KOPT-K1 (cell line): ENCODE results near the gene PRKAG2.

Source experiments
- H3K27ac ChIP-seq: fragments of 200-600 bp; sonication (generic); 2 replicates; pipeline ENCODE4 v1.5.1; 2016; ENCODE audit warnings: antibody characterized with exemption, mild to moderate bottlenecking, low read depth, low read length; ENCODE audit not compliant: poor library complexity, severe bottlenecking
- H3K36me3 ChIP-seq: fragments of 200-600 bp; sonication (generic); 2 replicates; pipeline ENCODE4 v1.5.1; 2017; ENCODE audit warnings: antibody characterized with exemption, mild to moderate bottlenecking, low read length, moderate library complexity; ENCODE audit not compliant: insufficient read depth
- H3K9me3 ChIP-seq: fragments of 200-600 bp; sonication (generic); 2 replicates; pipeline ENCODE4 v1.5.1; 2017; ENCODE audit warnings: antibody characterized with exemption, low read length, mild to moderate bottlenecking; ENCODE audit not compliant: insufficient read depth, poor library complexity, severe bottlenecking

Gene PRKAG2

DNA sequence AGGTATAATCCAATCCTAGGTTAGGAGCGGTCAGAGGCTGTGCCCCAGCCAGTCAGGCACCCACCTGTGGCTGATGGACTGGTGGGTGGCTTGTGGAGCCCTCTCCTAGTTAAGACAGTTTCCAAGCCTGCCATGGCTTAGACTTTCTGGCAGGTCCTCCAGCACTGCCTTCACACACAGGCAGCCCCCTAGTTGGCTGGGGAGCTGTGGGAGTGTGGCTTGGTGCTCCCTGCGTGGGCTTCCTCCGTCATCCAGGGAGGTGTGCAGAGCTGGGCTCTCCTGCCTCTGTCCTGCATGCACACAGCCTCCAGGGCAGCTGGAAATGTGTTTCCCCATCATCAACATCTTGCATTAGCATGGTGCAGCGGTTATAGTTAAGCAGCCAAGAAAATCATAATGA is 273.0 kb downstream of the PRKAG2 start:
- Histone ChIP-seq H3K27ac (no peak overlapping the region), H3K9me3 (no peaks in the 10 kb centered on the region), H3K36me3 (no peaks in the 10 kb centered on the region)

DNA sequence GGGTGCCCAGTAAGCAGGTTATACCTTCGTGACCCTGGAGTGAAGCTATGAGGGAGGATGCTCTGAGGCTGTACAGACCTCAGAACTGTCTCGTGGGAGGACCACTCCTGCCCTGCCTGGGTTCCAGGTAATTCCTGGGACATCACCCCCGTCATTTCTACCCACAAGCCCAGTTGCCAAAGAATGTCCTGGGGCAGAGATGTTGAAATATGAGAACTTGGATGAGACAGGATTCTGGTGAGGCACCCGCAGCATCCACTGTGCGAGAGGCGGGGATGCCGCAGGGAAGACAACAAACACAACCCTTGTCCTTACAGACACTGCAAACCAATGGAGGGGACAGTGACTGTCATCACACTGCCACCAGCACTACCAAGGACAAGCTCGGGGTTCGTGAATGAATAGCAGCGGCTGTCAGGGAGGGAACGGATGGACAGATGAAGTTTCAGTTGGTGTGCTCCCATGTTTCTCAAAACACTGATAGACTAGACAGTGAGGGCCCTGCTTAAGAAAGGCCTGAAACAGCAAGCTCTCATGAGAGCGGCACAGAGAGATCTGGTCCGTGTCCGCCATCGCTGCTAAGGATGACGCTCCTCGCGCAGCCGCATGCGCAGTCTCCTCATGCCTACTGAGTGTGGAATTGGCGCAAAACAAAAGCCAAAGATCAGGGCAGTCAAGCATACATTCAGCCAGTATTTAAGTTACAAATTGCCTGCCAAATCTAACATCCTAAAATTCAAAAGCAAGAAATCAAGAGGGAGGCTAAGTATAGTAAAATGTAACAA is 275.2 kb downstream of the PRKAG2 start:
- no peak overlapping the region for H3K27ac ChIP-seq
- H3K36me3 ChIP-seq, result no peaks in the 10 kb centered on the region
- peaks cover 3% of the 10 kb centered on the region for H3K9me3 ChIP-seq

DNA sequence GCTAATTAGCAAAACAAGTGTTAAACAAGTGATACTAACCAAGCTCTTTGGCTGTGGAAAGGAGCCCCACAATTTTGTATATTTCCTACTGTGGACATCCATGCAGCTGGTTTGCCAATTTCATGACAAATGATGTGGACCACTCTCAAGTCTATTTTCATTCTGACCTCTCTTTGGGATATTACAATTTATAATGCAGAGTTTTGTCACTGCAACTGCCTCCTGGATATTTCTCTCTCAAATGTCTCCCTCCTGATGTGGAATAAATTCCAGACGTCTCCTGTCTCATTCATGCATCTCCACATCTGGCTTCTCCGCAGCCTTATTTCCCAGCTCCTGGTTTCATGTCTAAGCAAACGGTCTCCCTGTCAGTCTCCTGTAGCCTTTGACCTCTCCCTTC is 276.6 kb downstream of the PRKAG2 start:
- Histone ChIP-seq H3K9me3 (peaks cover 3% of the 10 kb centered on the region), H3K36me3 (no peaks in the 10 kb centered on the region), H3K27ac (no peak overlapping the region)

DNA sequence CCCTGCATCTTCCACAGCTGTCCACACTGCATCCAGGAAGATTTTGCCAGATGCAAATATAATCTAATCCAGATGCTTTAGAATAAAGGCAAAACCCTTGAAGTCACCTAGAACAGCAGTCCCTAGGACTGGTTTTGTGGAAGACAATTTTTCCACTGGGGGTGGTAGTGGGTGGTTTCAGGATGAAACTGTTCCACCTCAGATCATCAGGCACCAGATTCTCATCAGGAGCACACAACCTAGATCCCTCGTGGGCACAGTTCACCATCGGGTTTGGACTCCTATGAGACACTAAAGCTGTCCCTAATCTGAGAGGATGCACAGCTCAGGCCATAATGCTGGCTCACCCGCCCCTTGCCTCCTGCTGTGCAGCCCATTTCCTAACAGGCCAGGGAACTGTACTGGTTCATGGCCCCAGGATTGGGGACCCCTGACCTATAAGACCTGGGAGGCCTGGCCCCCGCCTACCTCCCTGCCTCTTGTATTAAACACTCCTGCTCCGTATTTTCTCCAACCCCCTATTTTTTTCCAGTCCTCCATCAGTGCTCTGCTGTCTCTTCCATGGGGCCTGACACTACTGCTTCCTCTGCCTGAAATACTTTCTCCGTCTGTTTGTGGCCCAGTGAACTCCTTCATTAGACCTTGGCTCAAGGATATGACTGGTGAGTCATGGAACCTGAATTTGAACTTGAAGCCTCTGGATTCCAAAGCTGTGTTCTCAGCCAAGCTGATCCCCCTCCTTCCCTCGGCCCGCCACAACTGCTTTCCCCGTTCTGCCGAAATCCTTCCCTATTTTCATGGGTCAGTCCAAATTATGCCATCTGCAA is 277.3 kb downstream of the PRKAG2 start:
- H3K27ac ChIP-seq, result no peak overlapping the region
- no peaks in the 10 kb centered on the region for H3K36me3 ChIP-seq
- peaks cover 3% of the 10 kb centered on the region for H3K9me3 ChIP-seq

DNA sequence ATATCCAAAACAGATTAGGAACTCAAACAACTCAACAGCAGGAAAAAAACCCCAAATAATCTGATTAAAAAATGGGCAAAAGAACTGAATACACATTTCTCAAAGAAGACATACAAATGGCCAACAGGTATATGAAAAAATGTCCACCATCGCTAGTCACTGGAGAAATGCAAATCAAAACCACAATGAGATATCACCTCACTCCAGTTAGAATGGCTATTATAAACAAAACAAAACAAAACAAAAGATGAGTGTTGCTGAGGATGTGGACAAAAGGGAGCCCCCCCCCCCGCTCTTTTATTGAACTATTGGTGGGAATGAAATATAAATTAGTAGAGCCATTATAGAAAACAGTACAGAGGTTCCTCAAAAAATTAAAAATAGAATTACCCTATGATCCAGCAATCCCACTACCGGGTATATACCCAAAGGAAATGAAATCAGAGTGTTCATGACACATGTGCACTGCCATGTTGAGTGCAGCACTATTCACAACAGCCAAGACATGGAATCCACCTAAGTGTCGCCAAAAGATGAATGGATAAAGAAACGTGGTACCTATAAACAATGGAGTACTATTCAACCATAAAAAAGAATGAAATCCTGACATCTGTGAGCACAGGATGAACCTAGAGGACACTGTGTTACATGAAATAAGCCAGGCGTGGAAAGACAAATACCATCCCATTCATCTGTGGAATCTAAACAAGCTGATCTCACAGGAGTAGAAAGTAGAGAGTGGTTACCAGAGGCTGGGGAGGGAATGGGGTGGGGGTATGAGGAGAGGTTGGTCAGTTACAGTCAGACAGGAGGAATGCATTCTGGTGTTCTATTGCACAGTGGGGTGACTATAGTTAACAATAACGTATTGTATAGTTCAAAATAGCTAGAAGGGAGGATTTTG is 279.1 kb downstream of the PRKAG2 start:
- Histone ChIP-seq H3K9me3 (peaks cover 3% of the 10 kb centered on the region), H3K27ac (no peak overlapping the region), H3K36me3 (no peaks in the 10 kb centered on the region)

DNA sequence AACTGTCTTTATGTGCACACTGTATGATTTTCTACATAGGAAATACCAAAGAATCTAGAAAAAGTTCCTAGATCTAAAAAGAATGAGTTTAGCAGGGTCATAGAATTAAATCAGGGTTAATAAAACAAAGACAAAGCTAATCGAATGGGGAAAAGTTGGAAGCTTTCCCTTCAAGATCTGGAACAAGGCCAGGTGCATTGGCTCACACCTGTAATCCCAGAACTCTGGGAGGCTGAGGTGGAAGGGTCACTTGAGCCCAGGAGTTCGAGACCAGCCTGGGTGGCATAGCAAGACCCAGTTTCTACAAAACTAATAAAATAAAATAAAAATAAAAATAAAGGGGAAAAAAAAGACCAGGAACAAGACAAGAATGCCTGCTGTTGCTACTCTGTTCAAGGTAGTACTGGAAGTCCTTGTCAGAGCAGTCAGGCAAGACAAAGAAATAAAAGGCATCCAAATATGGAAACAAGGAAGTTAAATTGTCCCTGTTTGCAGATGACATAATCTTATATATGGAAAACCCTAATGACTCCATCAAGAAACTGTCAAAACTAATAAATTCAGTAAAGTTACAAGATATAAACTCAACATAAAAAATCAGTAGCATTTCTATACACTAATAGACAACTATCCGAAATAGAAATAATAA is 281.1 kb downstream of the PRKAG2 start:
- Histone ChIP-seq H3K27ac (no peak overlapping the region), H3K9me3 (peaks cover 3% of the 10 kb centered on the region), H3K36me3 (no peaks in the 10 kb centered on the region)

DNA sequence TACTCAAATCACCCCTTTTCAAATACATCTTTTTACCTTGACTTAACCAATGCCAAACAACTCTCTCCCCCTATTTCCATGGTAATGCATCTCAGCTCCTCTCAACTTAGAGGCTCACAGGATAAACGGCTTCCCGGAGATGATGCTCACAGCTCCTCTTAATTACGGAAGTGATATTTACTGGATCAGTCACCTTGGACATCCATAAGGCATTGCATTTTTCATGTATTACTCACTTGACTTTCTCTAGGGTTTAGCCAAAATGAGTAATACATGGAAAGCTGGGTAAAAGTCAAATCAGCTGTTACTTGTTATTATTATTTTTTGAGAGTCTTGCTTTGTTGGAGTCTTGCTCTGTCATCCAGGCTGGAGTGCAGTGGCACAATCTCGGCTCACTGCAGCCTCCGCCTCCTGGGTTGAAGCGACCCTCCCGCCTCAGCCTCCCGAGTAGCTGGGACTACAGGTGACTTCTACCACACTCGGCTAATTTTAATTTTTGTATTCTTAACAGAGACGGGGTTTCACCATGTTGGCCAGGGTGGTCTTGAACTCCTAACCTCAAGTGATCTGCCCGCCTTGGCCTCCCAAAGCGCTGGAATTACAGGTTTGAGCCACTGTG is 283.9 kb downstream of the PRKAG2 start:
- Histone ChIP-seq H3K27ac (no peak overlapping the region), H3K36me3 (no peaks in the 10 kb centered on the region), H3K9me3 (peaks cover 3% of the 10 kb centered on the region)

DNA sequence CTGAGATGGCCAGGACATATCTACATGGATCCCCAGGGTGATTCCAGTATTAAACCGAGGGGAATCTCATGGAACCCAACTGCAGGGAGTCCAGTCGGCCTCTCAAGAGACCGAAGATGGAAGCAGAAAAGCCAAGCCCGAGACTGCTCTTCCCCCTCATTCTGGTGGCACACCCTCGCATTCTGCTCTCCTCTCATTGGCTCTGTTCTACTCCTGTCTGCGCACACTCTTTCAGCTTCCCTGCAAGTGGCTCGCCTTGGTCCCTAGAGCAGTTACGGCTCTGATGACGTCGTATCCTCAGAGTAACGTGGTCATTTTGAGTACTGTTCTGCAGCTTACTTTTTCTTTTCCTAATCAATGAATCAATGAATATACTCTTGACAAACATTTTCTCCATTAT is 284.6 kb downstream of the PRKAG2 start:
- Histone ChIP-seq H3K27ac (no peak overlapping the region), H3K9me3 (peaks cover 2% of the 10 kb centered on the region), H3K36me3 (no peaks in the 10 kb centered on the region)

DNA sequence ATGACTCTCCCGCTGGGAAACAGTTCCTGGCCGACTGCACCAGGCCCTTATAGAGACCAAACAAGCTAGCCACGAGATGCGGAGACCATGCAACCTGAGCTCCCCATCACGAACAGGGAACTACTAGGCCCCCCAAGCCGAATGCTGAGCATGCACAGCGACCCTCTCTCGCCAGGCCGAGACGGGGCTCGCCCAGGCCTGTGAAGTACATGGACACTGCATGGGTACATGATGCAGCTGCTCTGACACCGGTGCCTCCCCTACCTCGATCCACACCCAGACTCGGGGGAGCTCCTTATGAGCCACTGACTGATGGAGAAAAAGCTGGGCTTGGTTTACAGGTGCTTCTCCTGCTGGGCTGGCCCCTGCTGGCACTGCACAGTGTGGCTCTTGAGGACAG is 285.0 kb downstream of the PRKAG2 start:
- Histone ChIP-seq H3K9me3 (no peaks in the 10 kb centered on the region), H3K36me3 (no peaks in the 10 kb centered on the region), H3K27ac (no peak overlapping the region)

DNA sequence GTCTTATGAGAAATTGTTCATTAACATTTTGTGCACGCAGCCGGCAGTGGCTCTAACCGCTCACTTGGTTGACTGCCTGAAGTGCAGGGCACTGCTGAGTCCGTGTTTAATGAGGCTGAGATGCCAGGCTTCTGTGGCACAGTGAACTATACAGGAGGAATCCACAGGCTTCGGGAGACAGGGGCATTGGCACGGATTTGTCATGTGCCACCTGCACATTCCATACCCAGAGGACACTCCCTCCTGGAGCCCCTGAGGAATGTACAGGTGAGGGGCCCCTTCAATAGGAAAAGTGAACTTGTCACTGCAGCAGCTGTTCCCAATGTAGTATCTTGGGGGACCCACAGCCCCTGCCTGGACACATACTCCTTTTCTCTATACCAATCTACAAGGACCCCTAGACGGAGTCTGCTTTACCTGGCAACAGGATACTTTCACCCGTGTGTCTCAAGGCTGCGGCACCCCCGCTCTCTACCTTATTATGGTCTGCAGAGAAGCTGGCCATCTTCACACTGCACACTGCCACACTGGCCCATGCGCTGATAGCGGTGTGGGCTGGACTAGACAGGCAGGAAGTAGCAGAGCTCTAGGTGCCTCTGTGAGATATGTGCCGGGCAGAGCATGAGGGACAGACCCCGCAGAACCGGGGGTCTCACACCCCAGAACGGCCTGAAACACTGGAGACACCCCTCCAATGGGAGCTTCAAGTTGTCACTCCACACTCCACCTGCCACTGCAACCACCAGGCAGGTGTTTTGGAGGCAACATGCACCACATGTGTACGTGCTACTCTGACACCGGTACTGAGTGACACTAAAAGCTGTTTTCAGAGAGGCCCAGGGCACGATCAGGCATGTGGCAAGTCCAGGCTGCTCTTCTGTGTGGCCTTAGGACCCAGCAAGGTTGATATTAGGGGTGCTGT is 285.8 kb downstream of the PRKAG2 start:
- Histone ChIP-seq H3K27ac (no peak overlapping the region), H3K9me3 (no peaks in the 10 kb centered on the region), H3K36me3 (no peaks in the 10 kb centered on the region)

DNA sequence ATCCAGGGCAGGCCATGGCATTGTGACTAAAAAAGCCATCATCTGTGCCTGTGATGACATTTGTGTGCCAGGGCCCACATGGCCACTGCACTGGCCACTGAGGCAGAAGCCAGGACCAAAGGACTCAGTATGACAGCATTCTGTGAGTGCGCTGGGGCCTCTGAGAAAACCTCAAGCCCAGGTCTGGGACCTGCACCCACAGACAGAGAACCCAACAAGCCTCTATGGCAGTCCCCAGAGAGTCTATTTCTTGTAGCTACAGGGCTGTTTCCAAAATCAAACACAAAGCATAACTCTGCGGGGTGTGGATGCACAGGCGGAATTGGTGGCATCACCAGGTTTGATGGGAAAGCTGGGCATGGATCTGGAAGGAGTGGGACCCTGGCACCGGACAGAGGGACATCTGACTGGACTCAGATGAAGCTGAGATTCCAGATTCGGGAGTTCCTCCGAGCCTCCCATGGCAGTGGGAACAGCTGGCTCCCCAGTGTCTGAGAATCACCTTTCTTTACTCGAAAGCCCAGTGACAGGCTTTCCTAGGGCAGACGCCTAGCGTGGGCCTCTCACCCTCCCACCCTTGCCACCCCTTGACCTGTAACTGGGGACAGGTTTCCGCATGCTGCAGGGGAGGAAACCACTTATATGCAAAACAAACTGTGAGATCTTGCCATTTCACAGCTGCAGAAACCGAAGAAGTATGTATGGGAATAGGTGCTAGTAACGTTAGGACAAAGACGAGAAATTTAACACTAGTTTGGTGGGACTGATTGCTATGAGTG is 286.7 kb downstream of the PRKAG2 start:
- H3K36me3 ChIP-seq, result no peaks in the 10 kb centered on the region
- no peak overlapping the region for H3K27ac ChIP-seq

DNA sequence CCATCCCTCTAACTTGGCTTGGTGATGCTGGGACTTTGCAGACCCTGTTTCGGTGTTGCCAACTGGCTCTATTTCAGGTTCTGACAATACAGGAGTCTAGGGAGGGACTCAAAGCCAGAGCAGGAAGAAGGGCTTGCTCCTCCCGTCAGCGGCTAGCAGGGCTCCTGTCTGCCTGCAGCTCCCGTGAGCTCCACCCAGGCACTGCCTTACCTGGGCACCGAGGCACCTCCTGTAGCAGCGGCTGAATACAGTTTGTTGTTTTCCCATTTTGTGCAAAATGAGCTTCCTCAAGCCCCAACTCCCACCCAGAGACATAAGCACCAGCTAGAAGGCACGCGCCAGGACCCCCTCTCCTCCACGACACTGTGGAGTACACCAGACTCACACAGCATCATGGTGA is 287.9 kb downstream of the PRKAG2 start:
- no peaks in the 10 kb centered on the region for H3K36me3 ChIP-seq
- H3K27ac ChIP-seq, result no peak overlapping the region
- no peaks in the 10 kb centered on the region for H3K9me3 ChIP-seq

More for the DNA sequence above, 286.7 kb downstream of the PRKAG2 start:
- no peaks in the 10 kb centered on the region for H3K9me3 ChIP-seq
